ENCODE results near the gene STARD3NL. TPM values are rescaled to one million over a fixed set of nuclear protein-coding genes. Genes with fewer than 3 reads are reported as not detected.

STARD3NL gene
- total RNA-seq, 4 donors from 2014 or later: 41.2 to 47.9 (median 43.6) TPM

DNA sequence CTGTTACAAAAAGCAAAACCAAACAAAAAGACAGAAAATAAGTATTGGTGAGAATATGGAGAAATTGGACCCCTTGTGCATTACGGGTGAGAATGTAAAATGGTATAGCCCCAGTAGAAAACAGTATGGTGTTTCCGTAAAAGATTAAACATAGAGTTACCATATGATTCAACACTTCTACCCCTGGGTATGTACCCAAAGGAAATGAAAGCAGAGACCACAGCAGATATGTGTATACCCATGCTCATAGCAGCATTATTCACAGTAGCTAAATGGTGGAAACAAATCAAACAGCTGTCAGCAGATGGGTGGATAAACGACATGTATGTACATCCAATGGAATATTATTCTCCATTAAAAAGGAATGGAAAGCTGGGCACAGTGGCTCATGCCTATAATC, 42.4 kb downstream of the STARD3NL start:
- TF ChIP-seq, protein P1, sequence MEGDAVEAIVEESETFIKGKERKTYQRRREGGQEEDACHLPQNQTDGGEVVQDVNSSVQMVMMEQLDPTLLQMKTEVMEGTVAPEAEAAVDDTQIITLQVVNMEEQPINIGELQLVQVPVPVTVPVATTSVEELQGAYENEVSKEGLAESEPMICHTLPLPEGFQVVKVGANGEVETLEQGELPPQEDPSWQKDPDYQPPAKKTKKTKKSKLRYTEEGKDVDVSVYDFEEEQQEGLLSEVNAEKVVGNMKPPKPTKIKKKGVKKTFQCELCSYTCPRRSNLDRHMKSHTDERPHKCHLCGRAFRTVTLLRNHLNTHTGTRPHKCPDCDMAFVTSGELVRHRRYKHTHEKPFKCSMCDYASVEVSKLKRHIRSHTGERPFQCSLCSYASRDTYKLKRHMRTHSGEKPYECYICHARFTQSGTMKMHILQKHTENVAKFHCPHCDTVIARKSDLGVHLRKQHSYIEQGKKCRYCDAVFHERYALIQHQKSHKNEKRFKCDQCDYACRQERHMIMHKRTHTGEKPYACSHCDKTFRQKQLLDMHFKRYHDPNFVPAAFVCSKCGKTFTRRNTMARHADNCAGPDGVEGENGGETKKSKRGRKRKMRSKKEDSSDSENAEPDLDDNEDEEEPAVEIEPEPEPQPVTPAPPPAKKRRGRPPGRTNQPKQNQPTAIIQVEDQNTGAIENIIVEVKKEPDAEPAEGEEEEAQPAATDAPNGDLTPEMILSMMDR (IDR thresholded peaks at IDR 0.05): no peak
- no peak for DNase-seq (ENCODE audit: low spot score)

GRCh38 chr7:38222481-38223096, 44.5 kb downstream of the STARD3NL start:
- TF ChIP-seq, protein P1 (IDR thresholded peaks at IDR 0.05): peak in 2 of 3 donors; percentile 40 to 72
- peak; percentile 79 for ATAC-seq (ENCODE audit: low FRiP score)
- no peak for DNase-seq (ENCODE audit: low spot score)

More for the DNA sequence above, 42.4 kb downstream of the STARD3NL start:
- no peak for ATAC-seq (ENCODE audit: low FRiP score)

- no peak for ATAC-seq (ENCODE audit: low FRiP score)
- TF ChIP-seq, protein P1 (IDR thresholded peaks at IDR 0.05): no peak
- no peak for DNase-seq (ENCODE audit: low spot score)
These were observed 45.3 kb downstream of the STARD3NL start for GRCh38 chr7:38223306-38223705.

GRCh38 chr7:38224392-38224791, 46.3 kb downstream of the STARD3NL start:
- DNase-seq (ENCODE audit: low spot score) (no peak), ATAC-seq (ENCODE audit: low FRiP score) (no peak)
- TF ChIP-seq, protein P1 (IDR thresholded peaks at IDR 0.05): no peak

DNA sequence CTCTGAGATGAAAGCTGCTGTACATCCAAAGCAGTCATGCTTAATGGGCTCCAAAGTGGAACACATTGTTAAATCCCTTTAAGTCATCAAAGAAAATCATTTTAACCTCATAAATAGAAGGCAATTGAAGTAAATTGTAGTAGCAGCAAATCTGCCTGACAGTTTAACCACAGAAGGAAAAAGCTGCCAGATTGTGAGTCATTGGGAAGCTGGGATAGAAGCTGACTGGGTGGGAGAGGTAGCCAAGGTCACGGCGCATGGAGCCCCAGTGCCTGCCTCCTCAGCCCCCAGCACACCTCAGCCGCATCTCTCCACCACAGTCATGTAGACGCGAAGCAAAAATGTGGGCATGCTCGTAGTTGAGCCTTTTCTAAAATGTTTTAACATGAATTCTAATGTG, 51.3 kb downstream of the STARD3NL start:
- TF ChIP-seq, protein P1 (IDR thresholded peaks at IDR 0.05): no peak
- ATAC-seq (ENCODE audit: low FRiP score) (no peak), DNase-seq (ENCODE audit: low spot score) (no peak)

DNA sequence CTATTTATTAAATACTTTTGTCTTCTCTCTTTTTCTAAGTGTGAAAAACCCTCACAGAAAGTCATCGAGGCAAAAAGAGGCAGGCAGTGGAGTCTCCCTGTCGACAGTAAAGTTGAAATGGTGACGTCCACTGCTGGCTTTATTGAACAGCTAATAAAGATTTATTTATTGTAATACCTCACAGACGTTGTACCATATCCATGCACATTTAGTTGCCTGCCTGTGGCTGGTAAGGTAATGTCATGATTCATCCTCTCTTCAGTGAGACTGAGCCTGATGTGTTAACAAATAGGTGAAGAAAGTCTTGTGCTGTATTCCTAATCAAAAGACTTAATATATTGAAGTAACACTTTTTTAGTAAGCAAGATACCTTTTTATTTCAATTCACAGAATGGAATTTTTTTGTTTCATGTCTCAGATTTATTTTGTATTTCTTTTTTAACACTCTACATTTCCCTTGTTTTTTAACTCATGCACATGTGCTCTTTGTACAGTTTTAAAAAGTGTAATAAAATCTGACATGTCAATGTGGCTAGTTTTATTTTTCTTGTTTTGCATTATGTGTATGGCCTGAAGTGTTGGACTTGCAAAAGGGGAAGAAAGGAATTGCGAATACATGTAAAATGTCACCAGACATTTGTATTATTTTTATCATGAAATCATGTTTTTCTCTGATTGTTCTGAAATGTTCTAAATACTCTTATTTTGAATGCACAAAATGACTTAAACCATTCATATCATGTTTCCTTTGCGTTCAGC, 52.0 kb downstream of the STARD3NL start:
- DNase-seq (ENCODE audit: low spot score) (no peak), ATAC-seq (ENCODE audit: low FRiP score) (no peak)
- TF ChIP-seq, protein P1 (IDR thresholded peaks at IDR 0.05): no peak
